ENCODE measurements around the gene NFAT5.

DNA sequence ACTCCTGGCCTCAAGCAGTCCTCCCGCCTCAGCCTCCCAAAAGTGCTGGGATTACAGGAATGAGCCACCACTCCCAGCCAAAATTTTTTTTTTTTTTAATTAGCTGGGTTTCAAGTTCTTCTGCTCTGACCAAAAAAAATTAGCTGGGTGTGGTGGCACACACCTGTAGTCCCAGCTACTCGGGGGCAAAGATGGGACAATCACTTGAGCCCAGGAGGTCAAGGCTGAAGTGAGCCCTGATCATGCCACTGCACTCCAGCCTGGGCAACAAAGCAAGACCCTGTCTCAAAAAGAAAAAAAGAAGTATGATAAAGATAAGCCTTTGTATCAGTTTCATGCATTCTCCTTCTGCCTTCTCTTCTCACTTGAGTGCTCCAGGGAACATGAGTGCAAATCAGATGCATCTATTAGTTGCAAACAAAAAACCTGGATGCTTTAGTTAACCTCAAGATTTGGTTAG, 158.7 kb downstream of the NFAT5 start:
- TF ChIP-seq, protein P1, sequence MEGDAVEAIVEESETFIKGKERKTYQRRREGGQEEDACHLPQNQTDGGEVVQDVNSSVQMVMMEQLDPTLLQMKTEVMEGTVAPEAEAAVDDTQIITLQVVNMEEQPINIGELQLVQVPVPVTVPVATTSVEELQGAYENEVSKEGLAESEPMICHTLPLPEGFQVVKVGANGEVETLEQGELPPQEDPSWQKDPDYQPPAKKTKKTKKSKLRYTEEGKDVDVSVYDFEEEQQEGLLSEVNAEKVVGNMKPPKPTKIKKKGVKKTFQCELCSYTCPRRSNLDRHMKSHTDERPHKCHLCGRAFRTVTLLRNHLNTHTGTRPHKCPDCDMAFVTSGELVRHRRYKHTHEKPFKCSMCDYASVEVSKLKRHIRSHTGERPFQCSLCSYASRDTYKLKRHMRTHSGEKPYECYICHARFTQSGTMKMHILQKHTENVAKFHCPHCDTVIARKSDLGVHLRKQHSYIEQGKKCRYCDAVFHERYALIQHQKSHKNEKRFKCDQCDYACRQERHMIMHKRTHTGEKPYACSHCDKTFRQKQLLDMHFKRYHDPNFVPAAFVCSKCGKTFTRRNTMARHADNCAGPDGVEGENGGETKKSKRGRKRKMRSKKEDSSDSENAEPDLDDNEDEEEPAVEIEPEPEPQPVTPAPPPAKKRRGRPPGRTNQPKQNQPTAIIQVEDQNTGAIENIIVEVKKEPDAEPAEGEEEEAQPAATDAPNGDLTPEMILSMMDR (IDR thresholded peaks at IDR 0.05) = no peak
- no peak for TF ChIP-seq POLR2AphosphoS5 (IDR thresholded peaks at IDR 0.05)
